Ramos (cell line): ENCODE measurements around the gene FGG.
"Not testable (repeated sequence)": the region's sequence is repeated elsewhere in the genome, so short reads cannot be mapped to it uniquely, and the experiment has no call there.

Experiments used
- in situ Hi-C: fragments of 300-500 bp; cut with MboI; formaldehyde crosslinking; loops from one replicate; pipeline ENCODE4 v1.14.3; 2022; ENCODE audit warnings: low sequenced_read_pairs; ENCODE audit not compliant: unreplicated experiment

FGG gene

GRCh38 chr4:154615211-154615610, 2.8 kb upstream of the FGG start:
- in situ Hi-C loops, result loop anchor here (10.0 kb wide), 1 partner anchor 60 kb away; the partner anchor contains the start of gene PLRG1

- in situ Hi-C loops, result loop anchor here (10.0 kb wide), 1 partner anchor 60 kb away; the partner anchor contains the start of gene PLRG1
Observed at GRCh38 chr4:154614306-154614705, 1.9 kb upstream of the FGG start.

- in situ Hi-C loops, result loop anchor here (10.0 kb wide), 1 partner anchor 57 kb away; the partner anchor contains the start of gene PLRG1
Observed at GRCh38 chr4:154611833-154612232, 623 bp downstream of the FGG start.

- in situ Hi-C loops, result loop anchor here (10.0 kb wide), 1 partner anchor 56 kb away; the partner anchor contains the start of gene PLRG1
Observed at GRCh38 chr4:154610582-154610981, 1.9 kb downstream of the FGG start.

- in situ Hi-C loops, result no loop called here
Observed at GRCh38 chr4:154609532-154609931, 2.9 kb downstream of the FGG start.

GRCh38 chr4:154608361-154609252, 3.8 kb downstream of the FGG start:
- in situ Hi-C loops, result no loop called here

- in situ Hi-C loops, result no loop called here
Observed at GRCh38 chr4:154606728-154607723, 5.4 kb downstream of the FGG start.

- in situ Hi-C loops, result no loop called here
Observed at GRCh38 chr4:154604696-154605200, 7.7 kb downstream of the FGG start.

- in situ Hi-C loops, result no loop called here
Observed at GRCh38 chr4:154603033-154603943, 9.2 kb downstream of the FGG start.

- in situ Hi-C loops, result no loop called here
Observed at GRCh38 chr4:154602404-154603020, 9.9 kb downstream of the FGG start.

GRCh38 chr4:154597798-154598774, 14.4 kb downstream of the FGG start:
- in situ Hi-C loops, result no loop called here

- in situ Hi-C loops, result not testable (repeated sequence)
Observed at GRCh38 chr4:154597281-154597680, 15.2 kb downstream of the FGG start.

- in situ Hi-C loops, result no loop called here
Observed at GRCh38 chr4:154595807-154596206, 16.6 kb downstream of the FGG start.

GRCh38 chr4:154594343-154594742, 18.1 kb downstream of the FGG start:
- in situ Hi-C loops, result not testable (repeated sequence)

- in situ Hi-C loops, result no loop called here
Observed at GRCh38 chr4:154593868-154594267, 18.6 kb downstream of the FGG start.

GRCh38 chr4:154591890-154592289, 20.6 kb downstream of the FGG start:
- in situ Hi-C loops, result no loop called here

- in situ Hi-C loops, result no loop called here
Observed at GRCh38 chr4:154590329-154591006, 22.0 kb downstream of the FGG start, which contains the start of gene FGA. TSS of gene FGA (minus strand) at chr4:154590742. CDS start at chr4:154590687, 55 bp downstream.
